ENCODE results near the gene TRIM68.

The TRIM68 gene

DNA sequence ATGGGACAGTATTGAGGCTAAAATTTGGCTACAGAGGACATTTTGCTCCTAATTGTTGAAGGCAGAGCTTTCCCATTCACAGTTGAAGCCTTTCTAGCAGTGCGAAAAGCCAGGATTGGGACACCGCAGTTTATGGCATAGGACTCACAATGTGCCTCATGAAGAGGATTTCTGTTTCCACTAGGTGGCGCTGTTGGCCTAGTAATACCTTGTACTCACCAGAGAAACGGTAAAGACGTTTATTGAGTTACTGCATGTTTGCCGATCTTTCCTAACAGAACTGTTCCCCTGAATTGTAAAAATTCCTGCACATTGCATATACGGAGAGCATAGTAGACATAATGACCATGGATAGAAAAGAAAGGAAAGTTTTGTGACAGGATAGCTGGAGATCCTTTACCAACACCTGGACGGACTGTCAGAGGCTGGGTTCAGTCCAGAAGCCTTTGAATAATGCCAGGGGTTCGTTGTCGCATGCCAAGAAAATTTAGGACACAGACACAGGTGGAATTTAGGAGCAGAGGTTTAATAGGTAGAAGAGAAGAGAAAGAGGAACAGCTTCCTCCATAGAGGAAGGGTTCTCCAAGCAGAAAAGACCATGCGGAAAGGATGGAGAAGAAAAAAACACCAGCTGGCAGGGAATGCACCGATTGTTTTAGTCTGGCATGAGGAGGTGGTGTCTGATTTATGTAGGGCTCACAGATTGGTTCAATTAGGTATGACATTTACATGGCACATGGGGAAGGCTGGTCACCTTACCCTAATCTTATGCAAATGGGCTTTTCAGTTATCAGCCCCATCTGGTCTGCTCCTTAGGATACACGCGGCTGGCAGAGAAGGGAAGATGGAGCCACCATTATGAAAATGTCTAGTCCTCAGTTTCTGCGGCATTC is 18.4 kb upstream of the TRIM68 start:
- peaks cover 14% of the 10 kb centered on the region for H3K9me3 Mint-ChIP-seq
- no peaks in the 10 kb centered on the region for H3K36me3 Mint-ChIP-seq (ENCODE audit: low read depth)
- no peak overlapping the region for H3K27ac Mint-ChIP-seq
- peaks cover 18% of the 10 kb centered on the region for H3K27me3 Mint-ChIP-seq
- intact Hi-C loops (cut with micrococcal nuclease): no loop called here
- no peak overlapping the region for H3K4me3 Mint-ChIP-seq
- no peaks in the 10 kb centered on the region for H3K4me1 Mint-ChIP-seq (ENCODE audit: low read depth)

GRCh38 chr11:4619514-4619913 is 11.5 kb upstream of the TRIM68 start:
- Mint-ChIP-seq H3K27me3 (peaks cover 8% of the 10 kb centered on the region), H3K9me3 (no peaks in the 10 kb centered on the region), H3K36me3 (ENCODE audit: low read depth) (no peaks in the 10 kb centered on the region), H3K4me3 (no peak overlapping the region), H3K4me1 (ENCODE audit: low read depth) (no peaks in the 10 kb centered on the region), H3K27ac (no peak overlapping the region)
- intact Hi-C loops (cut with micrococcal nuclease): no loop called here

DNA sequence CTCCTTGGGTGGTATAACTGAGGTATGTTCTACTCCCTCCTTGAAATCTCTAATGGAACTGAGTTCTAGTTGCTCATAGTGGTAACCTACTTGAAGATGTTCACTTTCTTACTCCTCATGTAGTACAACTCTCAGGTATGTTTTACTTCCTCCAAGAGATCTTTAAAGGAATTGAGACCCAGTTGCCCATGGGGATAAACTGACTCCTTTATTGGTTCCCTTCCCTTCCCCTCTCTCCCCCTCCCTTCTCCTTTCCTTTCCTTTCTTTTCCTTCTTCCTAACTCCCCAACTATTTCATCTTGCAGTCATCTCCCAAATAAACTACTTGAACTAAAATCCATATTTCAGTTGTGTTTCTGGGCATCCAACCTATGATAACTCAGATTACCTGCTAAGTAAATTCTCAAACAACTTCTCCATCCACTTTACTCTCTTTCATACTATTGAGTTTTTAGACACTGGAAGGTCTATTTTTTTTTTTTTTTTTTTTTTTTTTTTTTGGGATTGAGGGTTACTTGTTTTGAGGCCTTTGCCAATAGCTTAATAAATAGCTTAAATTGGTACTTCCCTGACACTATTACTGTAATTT is 7.9 kb upstream of the TRIM68 start:
- no peaks in the 10 kb centered on the region for H3K4me1 Mint-ChIP-seq (ENCODE audit: low read depth)
- no peak overlapping the region for H3K27ac Mint-ChIP-seq
- H3K27me3 Mint-ChIP-seq: peaks cover 7% of the 10 kb centered on the region
- H3K4me3 Mint-ChIP-seq: no peak overlapping the region
- no peaks in the 10 kb centered on the region for H3K36me3 Mint-ChIP-seq (ENCODE audit: low read depth)
- intact Hi-C loops (cut with micrococcal nuclease): no loop called here
- no peaks in the 10 kb centered on the region for H3K9me3 Mint-ChIP-seq

- Mint-ChIP-seq H3K9me3 (no peaks in the 10 kb centered on the region), H3K27ac (no peak overlapping the region), H3K4me3 (no peak overlapping the region), H3K27me3 (peaks cover 5% of the 10 kb centered on the region), H3K36me3 (ENCODE audit: low read depth) (peaks cover 6% of the 10 kb centered on the region), H3K4me1 (ENCODE audit: low read depth) (peaks cover 22% of the 10 kb centered on the region)
- intact Hi-C loops (cut with micrococcal nuclease): no loop called here
Measured at GRCh38 chr11:4611986-4612385, 4.0 kb upstream of the TRIM68 start.

GRCh38 chr11:4610258-4610935 is 2.4 kb upstream of the TRIM68 start:
- intact Hi-C loops (cut with micrococcal nuclease): no loop called here
- H3K4me3 Mint-ChIP-seq: peak overlapping the region; percentile 57
- H3K9me3 Mint-ChIP-seq: no peaks in the 10 kb centered on the region
- H3K4me1 Mint-ChIP-seq (ENCODE audit: low read depth): peaks cover 30% of the 10 kb centered on the region
- peaks cover 5% of the 10 kb centered on the region for H3K27me3 Mint-ChIP-seq
- peak overlapping the region; percentile 47 for H3K27ac Mint-ChIP-seq
- H3K36me3 Mint-ChIP-seq (ENCODE audit: low read depth): peaks cover 6% of the 10 kb centered on the region

DNA sequence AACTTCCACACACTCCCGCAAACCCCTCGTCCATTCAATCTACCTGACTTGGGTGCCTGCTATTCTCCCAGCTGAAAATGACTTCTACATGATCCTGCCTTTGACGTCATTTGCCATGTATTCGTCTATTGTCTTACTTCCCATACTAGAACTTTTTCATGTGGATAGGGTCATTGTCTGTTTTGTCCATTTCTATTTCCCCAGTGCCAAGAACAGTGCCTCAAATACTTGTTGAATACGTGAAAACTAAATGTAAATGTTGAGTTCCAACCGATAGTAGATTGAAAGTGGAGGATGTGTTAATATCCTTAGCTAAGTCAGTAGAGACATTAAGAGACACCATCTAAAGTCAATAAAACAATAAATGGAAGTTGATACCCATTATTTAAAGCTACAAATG is 935 bp downstream of the TRIM68 start:
- H3K27ac Mint-ChIP-seq: peak overlapping the region; percentile 94
- peaks cover 35% of the 10 kb centered on the region for H3K36me3 Mint-ChIP-seq (ENCODE audit: low read depth)
- peak overlapping the region; percentile 93 for H3K4me3 Mint-ChIP-seq
- intact Hi-C loops (cut with micrococcal nuclease): no loop called here
- H3K4me1 Mint-ChIP-seq (ENCODE audit: low read depth): peaks cover 30% of the 10 kb centered on the region
- no peaks in the 10 kb centered on the region for H3K9me3 Mint-ChIP-seq
- no peaks in the 10 kb centered on the region for H3K27me3 Mint-ChIP-seq

GRCh38 chr11:4606231-4607015 is 1.6 kb downstream of the TRIM68 start:
- peaks cover 30% of the 10 kb centered on the region for H3K4me1 Mint-ChIP-seq (ENCODE audit: low read depth)
- intact Hi-C loops (cut with micrococcal nuclease): no loop called here
- H3K27ac Mint-ChIP-seq: peak overlapping the region; percentile 94
- no peaks in the 10 kb centered on the region for H3K9me3 Mint-ChIP-seq
- no peaks in the 10 kb centered on the region for H3K27me3 Mint-ChIP-seq
- H3K36me3 Mint-ChIP-seq (ENCODE audit: low read depth): peaks cover 42% of the 10 kb centered on the region
- H3K4me3 Mint-ChIP-seq: peak overlapping the region; percentile 93

GRCh38 chr11:4605057-4605456 is 3.0 kb downstream of the TRIM68 start:
- Mint-ChIP-seq H3K4me3 (no peak overlapping the region), H3K9me3 (no peaks in the 10 kb centered on the region), H3K36me3 (ENCODE audit: low read depth) (peaks cover 55% of the 10 kb centered on the region), H3K27me3 (no peaks in the 10 kb centered on the region), H3K27ac (no peak overlapping the region), H3K4me1 (ENCODE audit: low read depth) (peaks cover 23% of the 10 kb centered on the region)
- intact Hi-C loops (cut with micrococcal nuclease): no loop called here

DNA sequence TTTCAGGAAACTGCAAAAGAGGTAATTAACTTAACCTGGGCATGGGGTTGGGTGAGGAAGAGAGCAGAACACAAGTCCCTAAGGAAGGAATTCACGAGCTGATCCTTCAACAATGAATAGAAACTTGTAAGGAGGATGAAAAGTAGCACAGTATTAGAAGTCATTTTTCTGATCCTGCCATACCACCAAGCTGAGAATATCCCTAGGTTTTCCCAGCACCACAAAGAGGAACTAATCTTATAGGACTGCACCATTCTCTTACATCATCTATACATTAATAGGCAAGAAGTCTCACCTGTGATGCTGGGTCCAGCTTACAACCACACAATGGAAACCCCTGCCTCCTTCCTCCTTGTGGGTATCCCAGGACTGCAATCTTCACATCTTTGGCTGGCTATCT is 14.3 kb downstream of the TRIM68 start, which contains the start of gene OR52I1:
OR52I1 (plus strand) TSS at position 301 of the 400 bp plus-strand sequence; CDS start at position 301, 0 bp downstream.
- intact Hi-C loops (cut with micrococcal nuclease): no loop called here
- Mint-ChIP-seq H3K9me3 (no peaks in the 10 kb centered on the region), H3K4me3 (no peak within 1 kb of the TSS), H3K36me3 (ENCODE audit: low read depth) (peaks cover 6% of the 10 kb centered on the region), H3K4me1 (ENCODE audit: low read depth) (no peaks in the 10 kb centered on the region), H3K27me3 (peaks cover 10% of the 10 kb centered on the region), H3K27ac (no peak within 1 kb of the TSS)

- no peaks in the 10 kb centered on the region for H3K4me1 Mint-ChIP-seq (ENCODE audit: low read depth)
- no peaks in the 10 kb centered on the region for H3K9me3 Mint-ChIP-seq
- H3K36me3 Mint-ChIP-seq (ENCODE audit: low read depth): no peaks in the 10 kb centered on the region
- intact Hi-C loops (cut with micrococcal nuclease): no loop called here
- H3K27me3 Mint-ChIP-seq: peaks cover 23% of the 10 kb centered on the region
- no peak overlapping the region for H3K4me3 Mint-ChIP-seq
- H3K27ac Mint-ChIP-seq: no peak overlapping the region
Measured at GRCh38 chr11:4589017-4589416, 19.0 kb downstream of the TRIM68 start.

DNA sequence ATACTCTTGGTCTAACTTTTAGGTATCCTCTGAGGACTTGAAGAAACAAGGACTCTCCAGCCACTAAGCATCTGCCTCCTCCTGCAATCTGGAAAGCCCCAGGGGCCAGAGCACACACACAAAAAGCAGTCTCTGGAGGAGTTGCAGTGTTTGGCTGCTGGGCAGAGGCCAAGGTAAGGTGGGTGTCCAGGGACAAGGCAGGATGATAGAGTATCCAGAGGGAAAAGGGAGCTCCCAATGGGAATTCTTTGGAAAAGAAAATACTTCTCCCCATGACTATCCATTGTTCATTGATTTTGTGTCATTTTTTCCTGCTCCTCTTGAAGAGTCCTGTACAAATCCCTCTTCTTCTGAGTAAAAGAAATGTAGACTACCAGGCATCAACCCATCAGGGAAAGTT is 26.6 kb downstream of the TRIM68 start, which contains the start of gene OR52I2:
OR52I2 (plus strand) TSS at position 301 of the 400 bp plus-strand sequence.
- intact Hi-C loops (cut with micrococcal nuclease): no loop called here
- no peak within 1 kb of the TSS for H3K4me3 Mint-ChIP-seq
- H3K27me3 Mint-ChIP-seq: peaks cover 39% of the 10 kb centered on the region
- H3K9me3 Mint-ChIP-seq: no peaks in the 10 kb centered on the region
- H3K4me1 Mint-ChIP-seq (ENCODE audit: low read depth): no peaks in the 10 kb centered on the region
- no peaks in the 10 kb centered on the region for H3K36me3 Mint-ChIP-seq (ENCODE audit: low read depth)
- H3K27ac Mint-ChIP-seq: no peak within 1 kb of the TSS

DNA sequence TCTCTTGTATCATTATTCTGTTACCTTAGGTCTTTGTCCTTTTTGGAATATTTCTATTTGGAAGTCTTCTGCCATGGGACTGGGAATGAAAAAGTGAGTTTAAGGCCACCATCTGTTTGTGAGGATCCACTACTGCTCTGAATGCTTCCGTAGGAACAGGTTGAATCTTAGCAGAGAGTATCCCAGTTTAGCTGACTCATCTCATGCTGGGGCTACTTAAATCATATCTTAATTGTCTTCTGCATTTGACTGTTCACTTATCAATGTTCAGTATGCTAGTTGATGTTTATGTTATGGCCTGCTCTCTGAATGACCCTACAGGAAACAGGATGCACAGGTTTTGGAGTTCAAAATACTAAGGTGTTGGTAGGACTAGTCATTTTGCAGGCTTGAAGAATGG is 27.9 kb downstream of the TRIM68 start:
- H3K4me3 Mint-ChIP-seq: no peak overlapping the region
- H3K27me3 Mint-ChIP-seq: peaks cover 47% of the 10 kb centered on the region
- intact Hi-C loops (cut with micrococcal nuclease): no loop called here
- no peak overlapping the region for H3K27ac Mint-ChIP-seq
- H3K36me3 Mint-ChIP-seq (ENCODE audit: low read depth): no peaks in the 10 kb centered on the region
- no peaks in the 10 kb centered on the region for H3K4me1 Mint-ChIP-seq (ENCODE audit: low read depth)
- H3K9me3 Mint-ChIP-seq: no peaks in the 10 kb centered on the region

- H3K36me3 Mint-ChIP-seq (ENCODE audit: low read depth): no peaks in the 10 kb centered on the region
- H3K27me3 Mint-ChIP-seq: peaks cover 53% of the 10 kb centered on the region
- intact Hi-C loops (cut with micrococcal nuclease): no loop called here
- H3K4me3 Mint-ChIP-seq: no peak overlapping the region
- no peaks in the 10 kb centered on the region for H3K9me3 Mint-ChIP-seq
- H3K27ac Mint-ChIP-seq: no peak overlapping the region
- no peaks in the 10 kb centered on the region for H3K4me1 Mint-ChIP-seq (ENCODE audit: low read depth)
Measured at GRCh38 chr11:4578624-4579023, 29.4 kb downstream of the TRIM68 start.

Measured in dendritic cell treated with granulocyte-macrophage colony-stimulating factor and Interleukin-4, amounts not matched to agents 40 ng/mL and 50 ng/mL, for 4 days (primary cell).